ENCODE data around the gene EFNA1.

EFNA1 gene

DNA sequence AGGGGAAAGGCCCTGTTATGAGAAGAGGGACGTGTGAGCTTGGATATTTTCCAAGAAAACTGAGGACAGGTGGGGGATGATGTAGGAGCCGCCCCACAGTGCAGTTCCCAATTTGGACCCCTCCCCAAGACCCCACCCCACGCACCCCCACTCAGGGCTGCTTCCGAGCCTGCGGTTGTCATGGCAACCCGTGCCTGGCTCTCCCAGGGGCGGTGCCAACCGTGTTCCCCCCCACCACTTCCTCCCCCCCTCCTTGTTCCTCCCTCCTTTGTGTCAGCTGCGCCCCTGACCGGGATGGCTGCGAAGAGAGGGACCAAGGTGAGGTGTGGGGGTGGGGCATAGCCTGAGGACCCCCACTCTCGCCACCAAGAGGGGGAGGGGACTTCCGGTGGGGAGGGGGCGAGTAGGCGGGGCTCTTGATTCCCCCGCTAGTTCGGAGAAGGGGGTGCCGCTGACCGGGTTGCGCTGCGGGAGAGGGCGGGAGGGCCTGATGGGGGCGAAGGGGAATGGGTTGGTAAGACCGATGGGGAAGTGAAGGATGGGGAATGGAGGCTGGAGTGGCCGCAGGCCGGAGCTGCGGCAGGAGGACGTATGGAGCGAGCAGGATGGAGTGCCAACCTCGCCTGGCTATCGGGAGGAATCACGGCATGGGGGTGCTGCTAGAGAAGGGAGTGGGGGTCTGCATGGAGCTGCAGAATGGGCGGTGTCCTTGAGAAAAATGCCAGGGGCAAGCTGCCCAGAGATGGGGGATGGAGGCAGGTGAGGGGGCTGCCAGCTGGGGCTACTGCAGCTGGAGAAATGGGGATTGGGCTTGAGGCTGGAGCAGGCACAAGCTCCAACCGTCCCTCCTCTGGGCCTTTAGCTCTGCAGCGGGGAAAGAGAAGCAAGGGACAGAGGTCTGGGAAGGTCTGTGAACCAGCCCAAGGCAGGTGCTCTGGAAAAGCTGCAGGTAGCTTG is 46.9 kb downstream of the EFNA1 start:
- peak; percentile 36 for DNase-seq (ENCODE audit: low spot score)

DNA sequence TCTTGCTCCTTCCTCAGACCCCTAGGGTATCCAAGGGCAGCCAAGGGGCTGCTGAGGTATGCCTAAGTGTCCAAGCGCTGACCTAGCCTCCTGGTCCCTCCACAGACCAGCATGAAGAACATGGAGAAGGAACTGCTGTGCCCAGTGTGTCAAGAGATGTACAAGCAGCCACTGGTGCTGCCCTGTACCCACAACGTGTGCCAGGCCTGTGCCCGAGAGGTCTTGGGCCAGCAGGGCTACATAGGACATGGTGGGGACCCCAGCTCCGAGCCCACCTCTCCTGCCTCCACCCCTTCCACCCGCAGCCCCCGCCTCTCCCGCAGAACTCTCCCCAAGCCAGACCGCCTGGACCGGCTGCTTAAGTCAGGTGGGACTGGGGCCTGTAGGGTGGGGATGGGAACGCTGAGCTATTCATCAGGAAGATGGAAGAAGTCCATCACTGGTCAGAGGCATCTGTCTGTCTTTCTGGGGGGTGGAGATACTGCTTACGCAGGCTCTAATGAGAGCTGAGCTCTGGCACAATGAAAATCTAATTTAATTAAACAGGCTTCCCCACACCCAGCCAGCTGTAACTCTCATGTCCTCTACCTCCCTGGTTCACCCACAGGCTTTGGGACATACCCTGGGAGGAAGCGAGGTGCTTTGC is 47.7 kb downstream of the EFNA1 start:
- no peak for DNase-seq (ENCODE audit: low spot score)

DNA sequence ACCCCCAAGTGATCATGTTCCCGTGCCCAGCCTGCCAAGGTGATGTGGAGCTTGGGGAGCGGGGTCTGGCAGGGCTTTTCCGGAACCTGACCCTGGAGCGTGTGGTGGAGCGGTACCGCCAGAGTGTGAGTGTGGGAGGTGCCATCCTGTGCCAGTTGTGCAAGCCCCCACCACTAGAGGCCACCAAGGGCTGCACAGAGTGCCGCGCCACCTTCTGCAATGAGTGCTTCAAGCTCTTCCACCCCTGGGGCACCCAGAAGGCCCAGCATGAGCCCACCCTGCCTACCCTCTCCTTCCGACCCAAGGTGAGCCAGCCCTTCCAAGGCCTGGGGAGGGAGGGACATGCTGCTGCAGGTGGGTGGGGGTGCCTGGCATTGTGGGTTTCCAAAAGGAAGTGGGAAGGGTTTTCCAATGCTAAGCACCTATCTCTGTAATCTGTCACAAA is 48.3 kb downstream of the EFNA1 start:
- no peak for DNase-seq (ENCODE audit: low spot score)

DNA sequence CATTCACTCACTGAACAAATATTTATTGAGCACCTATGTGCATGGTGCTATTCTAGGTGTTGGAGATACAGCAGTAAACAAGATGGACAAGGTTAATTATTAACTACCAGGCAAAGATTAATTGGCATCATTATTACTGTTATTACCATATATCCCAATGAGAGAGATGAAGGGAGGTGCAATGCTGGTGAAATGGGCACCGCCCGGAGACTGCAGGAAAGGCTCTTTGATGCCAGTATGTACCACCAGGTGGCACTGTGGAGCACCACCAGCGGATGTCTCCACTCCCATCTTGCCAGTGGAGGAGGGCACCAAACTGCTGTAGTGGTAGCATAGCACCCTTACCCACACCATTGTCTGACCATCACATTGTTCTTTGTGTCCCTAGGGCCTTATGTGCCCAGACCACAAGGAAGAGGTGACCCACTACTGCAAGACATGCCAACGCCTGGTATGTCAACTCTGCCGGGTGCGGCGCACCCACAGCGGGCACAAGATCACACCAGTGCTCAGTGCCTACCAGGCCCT is 48.9 kb downstream of the EFNA1 start:
- peak; percentile 95 for DNase-seq (ENCODE audit: low spot score)

DNA sequence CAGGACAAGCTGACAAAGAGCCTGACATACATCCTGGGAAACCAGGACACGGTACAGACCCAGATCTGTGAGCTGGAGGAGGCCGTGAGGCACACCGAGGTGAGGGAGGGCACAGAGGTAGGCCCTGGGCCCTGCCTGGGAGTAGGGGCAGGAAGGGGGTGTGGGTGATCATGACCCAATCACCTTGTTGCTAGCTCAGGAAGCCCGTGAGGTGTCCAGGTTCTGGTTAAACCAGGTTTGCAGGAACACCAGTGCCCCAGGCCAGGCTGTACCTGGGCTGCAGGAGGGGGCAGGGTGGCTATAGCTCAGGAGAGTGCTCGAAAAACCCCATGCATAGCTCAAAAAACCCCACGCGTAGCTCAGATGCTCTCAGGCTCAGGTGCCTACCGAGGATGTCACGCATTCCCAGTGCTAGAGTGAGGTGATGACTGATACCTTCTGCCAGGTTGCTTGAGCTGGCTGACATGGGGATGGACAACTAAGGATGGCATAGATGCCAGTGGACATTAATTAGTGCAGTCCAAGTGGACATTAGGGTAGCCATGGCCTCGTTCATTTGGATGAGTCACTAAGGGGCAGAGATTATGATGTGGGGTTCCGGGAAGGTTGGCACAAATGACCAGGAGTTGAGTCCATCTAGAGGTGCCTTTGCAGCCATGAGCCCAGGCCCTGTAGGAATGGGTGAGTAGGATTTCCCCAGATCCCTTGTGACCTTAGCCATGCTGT is 49.7 kb downstream of the EFNA1 start:
- no peak for DNase-seq (ENCODE audit: low spot score)

DNA sequence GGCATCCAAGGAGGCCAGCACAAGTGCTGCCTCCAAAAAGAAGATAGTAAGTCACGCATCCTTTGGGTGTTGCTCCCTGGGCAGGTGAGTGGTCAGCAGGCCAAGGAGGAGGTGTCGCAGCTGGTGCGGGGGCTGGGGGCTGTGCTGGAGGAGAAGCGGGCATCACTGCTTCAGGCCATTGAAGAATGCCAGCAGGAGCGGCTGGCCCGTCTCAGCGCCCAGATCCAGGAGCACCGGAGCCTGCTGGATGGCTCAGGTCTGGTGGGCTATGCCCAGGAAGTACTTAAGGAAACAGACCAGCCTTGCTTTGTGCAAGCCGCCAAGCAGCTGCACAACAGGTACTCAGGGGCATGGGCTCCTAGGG is 50.2 kb downstream of the EFNA1 start:
- no peak for DNase-seq (ENCODE audit: low spot score)

DNA sequence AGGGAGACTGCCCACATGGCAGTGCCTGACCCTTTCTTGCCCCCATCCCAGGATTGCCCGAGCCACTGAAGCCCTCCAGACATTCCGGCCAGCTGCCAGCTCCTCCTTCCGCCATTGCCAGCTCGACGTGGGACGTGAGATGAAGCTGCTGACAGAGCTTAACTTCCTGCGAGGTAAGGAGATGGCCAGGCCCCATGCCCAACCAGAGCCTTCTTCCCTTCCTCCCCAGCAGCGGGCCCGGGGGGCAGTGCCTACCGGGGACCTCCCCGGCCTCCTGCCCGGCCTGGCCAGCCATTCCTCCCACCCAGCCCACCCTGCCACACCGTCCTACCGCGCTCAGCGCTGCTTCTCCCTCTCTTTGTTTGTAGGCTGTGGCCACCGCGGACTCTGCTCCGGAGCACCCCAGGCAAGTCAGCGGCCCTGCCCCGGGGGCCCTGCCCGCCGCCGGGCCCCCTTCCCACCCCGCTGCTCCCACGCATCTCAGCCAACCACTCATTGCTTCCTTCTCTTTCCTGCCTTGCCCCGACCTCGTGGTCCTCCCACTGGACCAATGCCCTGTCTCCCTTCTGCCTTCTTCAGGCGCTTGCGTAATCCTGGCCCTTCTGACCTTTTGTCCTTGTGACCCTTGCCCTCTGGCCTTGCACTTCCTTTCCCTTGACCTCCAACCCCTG is 50.9 kb downstream of the EFNA1 start:
- DNase-seq (ENCODE audit: low spot score) = no peak

DNA sequence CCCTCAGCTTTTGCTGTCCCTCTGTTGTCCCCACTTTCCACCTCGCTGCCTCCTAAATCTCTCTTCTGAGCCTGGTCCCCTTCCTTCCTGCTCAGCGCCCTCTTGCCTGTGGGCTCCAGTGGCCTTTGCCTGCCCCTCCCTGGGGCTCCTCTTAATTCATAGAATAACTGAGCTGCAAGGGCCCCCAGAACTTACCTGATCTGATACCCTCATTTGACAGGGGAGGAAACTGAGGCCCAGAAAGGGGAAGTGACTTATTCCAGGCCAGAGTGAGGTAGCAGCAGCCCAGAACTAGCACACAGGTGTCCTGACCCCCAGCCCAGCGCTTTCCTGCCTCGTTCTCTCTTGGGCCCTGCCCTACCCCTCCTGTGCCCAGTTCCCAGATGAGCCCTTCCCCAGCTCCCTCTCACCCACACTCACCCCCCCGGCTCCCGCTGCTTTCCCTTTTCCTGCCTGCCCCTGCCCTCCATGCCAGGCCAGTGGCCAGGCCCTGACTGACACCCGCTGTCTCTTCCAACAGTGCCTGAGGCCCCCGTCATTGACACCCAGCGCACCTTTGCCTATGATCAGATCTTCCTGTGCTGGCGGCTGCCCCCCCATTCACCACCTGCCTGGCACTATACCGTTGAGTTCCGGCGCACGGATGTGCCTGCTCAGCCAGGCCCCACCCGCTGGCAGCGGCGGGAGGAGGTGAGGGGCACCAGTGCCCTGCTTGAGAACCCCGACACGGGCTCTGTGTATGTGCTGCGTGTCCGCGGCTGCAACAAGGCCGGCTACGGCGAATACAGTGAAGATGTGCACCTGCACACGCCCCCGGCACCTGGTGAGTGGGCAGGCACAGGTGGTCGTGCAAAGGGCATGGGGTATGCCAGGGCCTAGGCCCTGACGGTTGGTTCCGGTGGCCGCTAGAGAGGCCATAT is 51.7 kb downstream of the EFNA1 start:
- DNase-seq (ENCODE audit: low spot score) = no peak

DNA sequence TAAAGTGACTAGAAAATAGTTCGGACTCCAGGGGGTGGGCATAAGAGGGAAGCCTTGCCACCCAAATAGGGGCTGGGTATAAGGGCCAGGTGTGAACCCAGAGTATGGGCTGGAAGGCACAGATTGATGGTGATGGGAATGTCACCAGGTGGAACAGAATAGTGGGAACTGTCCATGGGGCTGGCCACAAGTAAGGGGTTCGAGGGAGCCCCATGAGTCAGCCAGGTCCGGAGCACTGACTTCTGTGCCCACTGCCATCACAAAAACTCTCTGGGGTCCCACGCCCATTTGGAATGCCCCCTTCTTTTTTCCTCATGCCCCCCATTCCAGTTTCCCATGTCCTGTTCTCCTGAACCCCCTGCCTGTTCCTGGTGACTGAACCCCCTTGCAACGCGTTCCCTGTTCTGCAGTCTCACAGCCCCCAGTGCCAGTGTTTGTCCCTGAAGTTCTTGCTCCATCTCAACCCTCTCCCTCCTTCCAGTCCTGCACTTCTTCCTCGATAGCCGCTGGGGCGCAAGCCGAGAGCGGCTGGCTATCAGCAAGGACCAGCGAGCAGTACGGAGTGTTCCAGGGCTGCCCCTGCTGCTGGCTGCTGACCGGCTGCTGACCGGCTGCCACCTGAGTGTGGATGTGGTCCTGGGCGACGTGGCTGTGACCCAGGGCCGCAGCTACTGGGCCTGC is 53.8 kb downstream of the EFNA1 start:
- DNase-seq (ENCODE audit: low spot score) = no peak

DNA sequence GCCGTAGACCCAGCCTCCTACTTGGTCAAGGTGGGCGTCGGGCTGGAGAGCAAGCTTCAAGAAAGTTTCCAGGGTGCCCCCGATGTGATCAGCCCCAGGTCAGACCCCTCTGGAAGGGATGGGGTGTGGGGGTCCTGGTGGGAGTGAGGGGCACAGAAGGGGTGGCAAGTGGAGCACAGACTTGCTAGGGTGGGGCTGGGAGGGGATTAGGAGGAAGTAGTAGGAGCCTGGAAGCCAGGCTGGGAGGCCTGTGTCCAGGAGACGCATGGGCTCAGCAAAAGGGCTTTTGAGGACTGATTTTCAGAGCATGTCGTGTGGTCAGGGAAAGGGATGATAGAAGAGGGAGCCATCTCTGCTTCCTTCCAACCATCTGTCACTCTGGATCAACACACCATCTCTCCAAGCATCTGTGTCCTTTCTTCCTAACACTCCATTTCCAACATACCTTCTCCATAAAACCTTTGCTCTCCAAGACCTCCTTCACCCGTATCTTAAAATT is 54.4 kb downstream of the EFNA1 start:
- no peak for DNase-seq (ENCODE audit: low spot score)

DNA sequence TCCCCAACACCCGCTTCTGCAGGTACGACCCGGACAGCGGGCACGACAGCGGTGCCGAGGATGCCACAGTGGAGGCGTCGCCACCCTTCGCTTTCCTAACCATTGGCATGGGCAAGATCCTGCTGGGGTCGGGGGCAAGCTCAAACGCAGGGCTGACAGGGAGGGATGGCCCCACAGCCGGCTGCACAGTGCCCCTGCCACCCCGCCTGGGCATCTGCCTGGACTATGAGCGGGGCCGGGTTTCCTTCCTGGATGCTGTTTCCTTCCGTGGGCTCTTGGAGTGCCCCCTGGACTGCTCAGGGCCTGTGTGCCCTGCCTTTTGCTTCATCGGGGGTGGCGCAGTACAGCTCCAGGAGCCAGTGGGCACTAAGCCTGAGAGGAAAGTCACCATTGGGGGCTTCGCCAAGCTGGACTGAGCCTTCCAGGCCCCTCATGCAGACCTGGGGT is 56.1 kb downstream of the EFNA1 start:
- DNase-seq (ENCODE audit: low spot score) = no peak

DNA sequence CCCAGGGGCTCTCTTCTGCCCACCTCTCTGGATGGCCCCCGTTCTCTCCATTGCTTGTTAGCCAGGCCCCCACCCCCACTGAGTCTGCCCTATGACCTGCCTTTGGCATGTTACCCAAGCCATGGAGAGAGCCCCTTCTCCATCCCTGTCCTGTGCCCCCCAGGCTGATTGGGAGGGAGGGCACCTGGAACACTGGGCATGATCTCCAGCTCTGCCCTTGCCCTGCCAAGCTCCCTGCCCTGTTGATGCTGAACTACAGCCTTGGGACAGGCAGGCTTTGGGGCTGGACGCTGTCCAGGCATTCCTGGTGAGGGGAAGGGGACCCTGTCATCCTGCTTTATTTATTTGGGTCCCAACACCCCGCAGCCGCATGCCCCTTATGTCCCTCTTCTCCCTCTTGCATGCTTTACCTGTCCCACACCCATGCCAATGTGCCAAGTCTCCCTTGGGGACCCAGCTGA is 56.7 kb downstream of the EFNA1 start:
- DNase-seq (ENCODE audit: low spot score) = no peak
